HUDEP-2 (cell line): Measurements from ENCODE around the gene LTB4R.

ENCODE experiments used
- DNase-seq, 76 experiments: peaks; one replicate each; lab custom pipeline; 2025; ENCODE audit not compliant: unreplicated experiment in 76 of 76; lab: John Stamatoyannopoulos, UW

The LTB4R gene

GRCh38 chr14:24277606-24278321 lies 33.5 kb upstream of the LTB4R start:
- peak in 59 of 76 experiments; percentile 4 to 67 (median 38) for DNase-seq

GRCh38 chr14:24278424-24278823 lies 32.9 kb upstream of the LTB4R start:
- peak in 36 of 76 experiments; percentile 10 to 79 (median 46) for DNase-seq

- peak in 69 of 76 experiments; percentile 12 to 82 (median 50) for DNase-seq
These were observed 31.8 kb upstream of the LTB4R start for GRCh38 chr14:24279301-24280186.

GRCh38 chr14:24280797-24281460 lies 30.4 kb upstream of the LTB4R start:
- no peak for DNase-seq

- no peak for DNase-seq
These were observed 29.7 kb upstream of the LTB4R start for GRCh38 chr14:24281636-24282035.

GRCh38 chr14:24282736-24283135 lies 28.6 kb upstream of the LTB4R start:
- DNase-seq = no peak

GRCh38 chr14:24283796-24284460 lies 27.4 kb upstream of the LTB4R start:
- no peak for DNase-seq

- DNase-seq = no peak
These were observed 26.7 kb upstream of the LTB4R start for GRCh38 chr14:24284501-24285035.

- no peak for DNase-seq
These were observed 26.0 kb upstream of the LTB4R start for GRCh38 chr14:24285351-24285750.

- DNase-seq = no peak
These were observed 24.3 kb upstream of the LTB4R start for GRCh38 chr14:24286996-24287395.

- DNase-seq = no peak
These were observed 21.5 kb upstream of the LTB4R start for GRCh38 chr14:24289649-24290280.

- no peak for DNase-seq
These were observed 20.6 kb upstream of the LTB4R start for GRCh38 chr14:24290746-24291145.

GRCh38 chr14:24291446-24292117 lies 19.7 kb upstream of the LTB4R start:
- no peak for DNase-seq

- no peak for DNase-seq
These were observed 19.0 kb upstream of the LTB4R start for GRCh38 chr14:24292118-24292807.

- no peak for DNase-seq
These were observed 17.8 kb upstream of the LTB4R start for GRCh38 chr14:24293525-24293924.

GRCh38 chr14:24296341-24297157 lies 14.8 kb upstream of the LTB4R start:
- peak in 58 of 76 experiments; percentile 8 to 66 (median 36) for DNase-seq

GRCh38 chr14:24297190-24297964 lies 13.9 kb upstream of the LTB4R start:
- peak in 12 of 76 experiments; percentile 6 to 34 (median 18) for DNase-seq
